PC-3 (cell line): ENCODE measurements around the gene FOXRED2.

ENCODE experiments used
- CTCF ChIP-seq: fragments of 300-600 bp; sonication (generic); conservative IDR thresholded peaks from 2 replicates; pipeline ENCODE4 v1.5.1; 2017; ENCODE audit warnings: antibody characterized with exemption, low read depth, mild to moderate bottlenecking, low read length
- EZH2 ChIP-seq: fragments of 300-600 bp; sonication (generic); IDR thresholded peaks from one replicate; pipeline ENCODE4 v1.6.1; 2017; ENCODE audit warnings: antibody characterized with exemption, mild to moderate bottlenecking, low read length; ENCODE audit not compliant: unreplicated experiment
- EZH2phosphoT487 ChIP-seq: fragments of 300-600 bp; sonication (generic); IDR thresholded peaks from 2 replicates; pipeline ENCODE4 v1.6.1; 2018; ENCODE audit warnings: mild to moderate bottlenecking, antibody characterized with exemption, low read length, borderline replicate concordance

GRCh38 chr22:36467042-36467810 lies 39.6 kb downstream of the FOXRED2 start:
- TF ChIP-seq EZH2phosphoT487 (no peak), CTCF (no peak), EZH2 (no peak)
